Endothelial cell of umbilical vein (primary cell): ENCODE measurements around the gene COL13A1. TPM values are rescaled to one million over a fixed set of nuclear protein-coding genes. Genes with fewer than 3 reads are reported as not detected.
A peak's percentile ranks its signal among the peaks of the same experiment; 100 is the strongest.

Source experiments
- BruUV-seq: library from RNA; stranded (reverse); fragments of 400-500 nt; replicated peaks from 2 replicates; lab custom pipeline; 2021; lab: Mats Ljungman, UMichigan
- CTCF ChIA-PET: fragments of 300-600, 350-600 bp; sonication (Branson Sonifier 250); formaldehyde crosslinking; loops from one replicate; lab custom pipeline; 2021; ENCODE audit warnings: antibody characterized with exemption, inconsistent platforms; lab: Charles Lee
- POLR2A ChIA-PET: fragments of 300-600, 350-600 bp; sonication (Branson Sonifier 250); formaldehyde crosslinking; loops from one replicate; lab custom pipeline; 2021; ENCODE audit warnings: antibody characterized with exemption, inconsistent platforms; lab: Charles Lee
- DNase-seq: peaks from one replicate; pipeline ENCODE4 v3.0.0-alpha.2; 2011; ENCODE audit warnings: low read depth, low spot score
- FAIRE-seq: peaks from 2 replicates; lab custom pipeline; 2011; peaks lifted over from hg19 to GRCh38; lab: Jason Lieb, UNC
- H2AFZ ChIP-seq: 2 replicates; pipeline ENCODE4 v1.6.0; 2012; ENCODE audit warnings: low read depth, low read length, control low read depth, inconsistent platforms
- H3K27ac ChIP-seq: 2 replicates; pipeline ENCODE4 v1.5.1; 2011; ENCODE audit warnings: low read depth, mild to moderate bottlenecking, control low read depth, low read length, moderate library complexity; ENCODE audit not compliant: insufficient read depth
- H3K27me3 ChIP-seq, 2 experiments: 2 replicates each; pipeline versions ENCODE4 v1.6.0 to v1.6.1; 2011; ENCODE audit warnings: low read length in 2 of 2, mixed read lengths in 1 of 2; ENCODE audit not compliant: control insufficient read depth in 2 of 2, insufficient read depth in 2 of 2
- H3K36me3 ChIP-seq, 2 experiments: 2 replicates in 1 of 2; 3 replicates in 1 of 2; pipeline ENCODE4 v1.5.1; 2011; ENCODE audit warnings: low read length in 2 of 2, mild to moderate bottlenecking in 1 of 2, moderate library complexity in 1 of 2; ENCODE audit not compliant: control insufficient read depth in 2 of 2, insufficient read depth in 2 of 2; ENCODE audit errors: extremely low read depth in 1 of 2
- H3K4me1 ChIP-seq: 3 replicates; pipeline ENCODE4 v1.5.1; 2011; ENCODE audit warnings: mild to moderate bottlenecking, low read length; ENCODE audit not compliant: control insufficient read depth, insufficient read depth; ENCODE audit errors: extremely low read depth
- H3K4me2 ChIP-seq: 2 replicates; pipeline ENCODE4 v1.6.1; 2011; ENCODE audit warnings: low read length, control low read depth, mixed read lengths; ENCODE audit not compliant: insufficient read depth
- H3K4me3 ChIP-seq, 3 experiments: fragments of 200-600 bp in 1 of 3; sonication (generic), shearing (Covaris generic) in 1 of 3; replicated peaks in 1 of 3; 2 replicates each; pipeline ENCODE4 v1.5.1; 2011 to 2016; ENCODE audit warnings: control low read depth in 3 of 3, low read length in 3 of 3, mild to moderate bottlenecking in 2 of 3, inconsistent platforms in 1 of 3, low read depth in 1 of 3, moderate library complexity in 1 of 3; ENCODE audit not compliant: insufficient read depth in 1 of 3
- H3K79me2 ChIP-seq: 2 replicates; pipeline ENCODE4 v1.6.0; 2012; ENCODE audit warnings: low read length, inconsistent platforms; ENCODE audit not compliant: control insufficient read depth, insufficient read depth
- H3K9ac ChIP-seq: replicated peaks from 2 replicates; pipeline ENCODE3; 2011; ENCODE audit warnings: low read length, control low read depth; ENCODE audit not compliant: insufficient read depth; ENCODE audit errors: extremely low read depth
- H3K9me1 ChIP-seq: replicated peaks from 3 replicates; pipeline ENCODE4 v1.6.0; 2011; ENCODE audit warnings: mild to moderate bottlenecking, low read length; ENCODE audit not compliant: control insufficient read depth, insufficient read depth; ENCODE audit errors: extremely low read depth
- H3K9me3 ChIP-seq: replicated peaks from 2 replicates; pipeline ENCODE4 v1.5.1; 2012; ENCODE audit warnings: low read length, inconsistent platforms; ENCODE audit not compliant: control insufficient read depth, insufficient read depth
- H4K20me1 ChIP-seq: replicated peaks from 2 replicates; pipeline ENCODE3; 2011; ENCODE audit warnings: mild to moderate bottlenecking, low read length; ENCODE audit not compliant: control insufficient read depth, insufficient read depth; ENCODE audit errors: extremely low read depth
- EZH2 ChIP-seq: IDR thresholded peaks from 2 replicates; pipeline ENCODE4 v1.6.1; 2012; ENCODE audit warnings: borderline replicate concordance, low read depth, mild to moderate bottlenecking, moderate library complexity, low read length, inconsistent platforms; ENCODE audit not compliant: severe bottlenecking
- FOS ChIP-seq: IDR thresholded peaks from 2 replicates; pipeline ENCODE4 v1.6.1; 2011; ENCODE audit warnings: mild to moderate bottlenecking, low read length, moderate library complexity, borderline replicate concordance; ENCODE audit not compliant: insufficient read depth
- GATA2 ChIP-seq: IDR thresholded peaks from 2 replicates; pipeline ENCODE4 v1.7.0; 2011; ENCODE audit warnings: low read depth, mild to moderate bottlenecking, moderate library complexity, mixed read lengths, low read length; ENCODE audit not compliant: insufficient read length, insufficient read depth
- JUN ChIP-seq: IDR thresholded peaks from 2 replicates; pipeline ENCODE4 v1.6.1; 2011; ENCODE audit warnings: borderline replicate concordance, low read depth; ENCODE audit not compliant: insufficient read length, insufficient read depth
- MYC ChIP-seq: IDR thresholded peaks from one replicate; pipeline ENCODE4 v1.6.1; 2011; ENCODE audit warnings: mild to moderate bottlenecking, low read depth, low read length
- POLR2AphosphoS5 ChIP-seq: IDR thresholded peaks from 2 replicates; pipeline ENCODE4 v1.6.1; 2012; ENCODE audit warnings: low read depth, mild to moderate bottlenecking, control low read depth, low read length, moderate library complexity; ENCODE audit not compliant: insufficient read depth
- dilution Hi-C: fragments of 300-500 bp; cut with MboI; formaldehyde crosslinking; loops from one replicate; pipeline ENCODE4 v1.15.0; 2019; ENCODE audit warnings: low sequenced_read_pairs; ENCODE audit not compliant: extremely low pct_ligation_motif_present
- intact Hi-C: fragments of 100-400 bp; cut with micrococcal nuclease; formaldehyde crosslinking; loops from one replicate; pipeline ENCODE4 v1.10.0; 2022
- polyA plus RNA-seq, 4 experiments: library from polyadenylated mRNA; depleted of rRNA in 3 of 4; stranded (reverse) in 3 of 4; unstranded in 1 of 4; fragments of >200 nt; gene quantifications; 2 replicates each; pipeline versions ENCODE4 v1.2.1 to v1.2.3, GENCODE V29; 2011 to 2012; ENCODE audit warnings: missing spikeins in 1 of 4
- total RNA-seq: library from RNA; stranded (reverse); gene quantifications from 2 replicates; pipeline ENCODE4 v1.2.3, GENCODE V29; 2021
- TF ChIP-seq, protein P1 (sequence below), 2 donors: IDR thresholded peaks; 1 replicate in 1 of 2; 2 replicates in 1 of 2; pipeline ENCODE4 v1.5.1; 2011; ENCODE audit warnings: low read length in 2 of 2, mild to moderate bottlenecking in 2 of 2, moderate library complexity in 2 of 2, control low read depth in 1 of 2, inconsistent platforms in 1 of 2, low read depth in 1 of 2; ENCODE audit not compliant: insufficient read depth in 1 of 2; ENCODE audit errors: extremely low read depth in 1 of 2

Gene COL13A1
- total and polyA plus RNA-seq, 2 donors (not counting 3 experiments of a cell fraction or from before 2014, with no cell fraction given), result 21.4 to 47.5 TPM

DNA sequence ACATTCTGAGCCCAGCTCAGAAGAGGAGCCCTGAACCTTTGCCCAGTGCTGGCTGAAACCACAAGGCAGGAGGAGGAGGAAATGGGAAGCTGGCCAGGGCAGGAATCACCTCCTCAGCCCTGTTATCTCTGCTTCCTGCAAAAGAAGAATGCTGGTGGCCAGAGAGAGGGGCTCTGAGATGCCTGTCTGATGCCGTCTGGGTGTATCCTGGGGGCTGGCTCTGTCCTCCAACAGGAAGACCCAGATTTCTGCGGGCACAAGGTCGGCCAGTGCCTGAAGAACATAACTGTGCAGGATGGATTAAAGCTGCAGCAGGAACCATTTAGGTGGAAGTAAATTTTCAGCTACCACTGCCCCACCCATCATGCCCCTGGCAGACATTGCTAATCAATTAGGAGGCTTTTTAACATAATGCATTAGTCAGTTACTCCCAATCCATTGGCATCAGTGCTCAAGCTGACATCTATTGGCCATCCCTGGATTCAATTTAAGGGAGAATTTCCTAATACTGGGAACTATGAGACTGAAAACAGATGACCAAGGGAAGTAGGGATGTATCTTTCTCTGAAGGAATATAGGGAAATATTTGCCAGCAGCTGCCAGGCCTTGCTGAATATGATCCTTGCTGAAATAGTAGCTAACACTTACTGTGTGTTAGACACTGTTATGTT lies 67.7 kb downstream of the COL13A1 start:
- CTCF ChIA-PET, result interaction anchor here (0.8 to 4.7 kb wide), 17 partner anchors 10 to 126 kb away, joined by 3 to 25 read pairs (median 5); no protein-coding TSS in a partner anchor
- H3K27me3 ChIP-seq, result no peaks in the 10 kb centered on the region
- intact Hi-C loops, result no loop called here
- H3K4me3 ChIP-seq, result no peak overlapping the region
- TF ChIP-seq MYC (no peak), POLR2AphosphoS5 (peak; percentile 56), FOS (peak; percentile 15), JUN (no peak), EZH2 (no peak), GATA2 (peak; percentile 84)
- TF ChIP-seq, protein P1, sequence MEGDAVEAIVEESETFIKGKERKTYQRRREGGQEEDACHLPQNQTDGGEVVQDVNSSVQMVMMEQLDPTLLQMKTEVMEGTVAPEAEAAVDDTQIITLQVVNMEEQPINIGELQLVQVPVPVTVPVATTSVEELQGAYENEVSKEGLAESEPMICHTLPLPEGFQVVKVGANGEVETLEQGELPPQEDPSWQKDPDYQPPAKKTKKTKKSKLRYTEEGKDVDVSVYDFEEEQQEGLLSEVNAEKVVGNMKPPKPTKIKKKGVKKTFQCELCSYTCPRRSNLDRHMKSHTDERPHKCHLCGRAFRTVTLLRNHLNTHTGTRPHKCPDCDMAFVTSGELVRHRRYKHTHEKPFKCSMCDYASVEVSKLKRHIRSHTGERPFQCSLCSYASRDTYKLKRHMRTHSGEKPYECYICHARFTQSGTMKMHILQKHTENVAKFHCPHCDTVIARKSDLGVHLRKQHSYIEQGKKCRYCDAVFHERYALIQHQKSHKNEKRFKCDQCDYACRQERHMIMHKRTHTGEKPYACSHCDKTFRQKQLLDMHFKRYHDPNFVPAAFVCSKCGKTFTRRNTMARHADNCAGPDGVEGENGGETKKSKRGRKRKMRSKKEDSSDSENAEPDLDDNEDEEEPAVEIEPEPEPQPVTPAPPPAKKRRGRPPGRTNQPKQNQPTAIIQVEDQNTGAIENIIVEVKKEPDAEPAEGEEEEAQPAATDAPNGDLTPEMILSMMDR (IDR thresholded peaks at IDR 0.05; ENCODE audit: extremely low read depth in 1 of 2, insufficient read depth in 1 of 2, low read depth in 1 of 2, low read length in 2 of 2), result no peak
- H3K4me1 ChIP-seq, result peaks cover 66% of the 10 kb centered on the region
- FAIRE-seq, result peak; percentile 92
- H3K36me3 ChIP-seq, result no peaks in the 10 kb centered on the region
- H3K27ac ChIP-seq, result peak overlapping the region; percentile 39
- peak overlapping the region; percentile 47 for H3K4me2 ChIP-seq
- no peaks in the 10 kb centered on the region for H3K9me3 ChIP-seq
- no TSS peak for BruUV-seq
- peak; percentile 46 for DNase-seq
- dilution Hi-C loops, result no loop called here
- H3K79me2 ChIP-seq, result peaks cover 8% of the 10 kb centered on the region
- POLR2A ChIA-PET, result interaction anchor here (1.1 kb wide), 1 partner anchor 43 kb away, joined by 3 read pairs; no protein-coding TSS in a partner anchor
- no peak overlapping the region for H3K9ac ChIP-seq
- no peak overlapping the region for H2AFZ ChIP-seq
- no peaks in the 10 kb centered on the region for H4K20me1 ChIP-seq
- H3K9me1 ChIP-seq, result no peaks in the 10 kb centered on the region
